Parathyroid adenoma (tissue), 2 donors: ENCODE measurements around the gene TRIM26.

ENCODE experiments used
- H2AFZ ChIP-seq: fragments of 300-600 bp; sonication (generic); one replicate; pipeline ENCODE4 v1.7.0; 2017; ENCODE audit warnings: antibody characterized with exemption, mild to moderate bottlenecking
- H3K27ac ChIP-seq: fragments of 300-600 bp; sonication (generic); one replicate; pipeline ENCODE4 v1.7.0; 2017
- H3K27me3 ChIP-seq: fragments of 300-600 bp; sonication (generic); one replicate; pipeline ENCODE4 v1.7.0; 2017; ENCODE audit warnings: low read length; ENCODE audit not compliant: control insufficient read depth, insufficient read depth
- H3K36me3 ChIP-seq: fragments of 300-600 bp; sonication (generic); one replicate; pipeline ENCODE4 v1.7.0; 2017; ENCODE audit warnings: low read length; ENCODE audit not compliant: control insufficient read depth, insufficient read depth
- H3K4me1 ChIP-seq: fragments of 300-600 bp; sonication (generic); one replicate; pipeline ENCODE4 v1.7.0; 2017; ENCODE audit warnings: control low read depth
- H3K4me2 ChIP-seq: fragments of 300-600 bp; sonication (generic); one replicate; pipeline ENCODE4 v1.7.0; 2017; ENCODE audit warnings: low read length
- H3K4me3 ChIP-seq: fragments of 300-600 bp; sonication (generic); one replicate; pipeline ENCODE4 v1.7.0; 2017; ENCODE audit warnings: low read depth, low read length
- H3K79me2 ChIP-seq: fragments of 300-600 bp; sonication (generic); one replicate; pipeline ENCODE4 v1.7.0; 2017; ENCODE audit warnings: control low read depth
- H3K9ac ChIP-seq: fragments of 300-600 bp; sonication (generic); one replicate; pipeline ENCODE4 v1.7.0; 2017; ENCODE audit warnings: mild to moderate bottlenecking
- H3K9me3 ChIP-seq: fragments of 300-600 bp; sonication (generic); one replicate; pipeline ENCODE4 v1.7.0; 2017; ENCODE audit warnings: low read length; ENCODE audit not compliant: control insufficient read depth
- CTCF ChIP-seq: fragments of 300-600 bp; sonication (generic); IDR thresholded peaks from one replicate; pipeline ENCODE4 v1.7.0; 2017; ENCODE audit warnings: antibody characterized with exemption, mild to moderate bottlenecking
- donor health status: primary hyperparathyroidism.

TRIM26 gene

GRCh38 chr6:30195951-30196350 lies 17.3 kb downstream of the TRIM26 start:
- Histone ChIP-seq H2AFZ (no peak overlapping the region), H3K4me3 (no peak overlapping the region), H3K4me1 (no peaks in the 10 kb centered on the region), H3K27me3 (no peaks in the 10 kb centered on the region), H3K9me3 (no peaks in the 10 kb centered on the region), H3K36me3 (no peaks in the 10 kb centered on the region), H3K27ac (no peak overlapping the region), H3K79me2 (peaks cover 8% of the 10 kb centered on the region), H3K9ac (no peak overlapping the region), H3K4me2 (no peak overlapping the region)
- TF ChIP-seq CTCF = no peak

GRCh38 chr6:30194797-30195690 lies 18.2 kb downstream of the TRIM26 start:
- Histone ChIP-seq H3K4me1 (no peaks in the 10 kb centered on the region), H3K4me3 (no peak overlapping the region), H3K79me2 (peaks cover 4% of the 10 kb centered on the region), H3K9ac (no peak overlapping the region), H3K4me2 (no peak overlapping the region), H3K36me3 (no peaks in the 10 kb centered on the region), H2AFZ (no peak overlapping the region), H3K9me3 (no peaks in the 10 kb centered on the region), H3K27me3 (no peaks in the 10 kb centered on the region), H3K27ac (no peak overlapping the region)
- no peak for TF ChIP-seq CTCF

- Histone ChIP-seq H2AFZ (no peak overlapping the region), H3K4me3 (no peak overlapping the region)
These were observed 21.1 kb downstream of the TRIM26 start for GRCh38 chr6:30192076-30192475.

GRCh38 chr6:30188541-30188940 lies 24.7 kb downstream of the TRIM26 start:
- Histone ChIP-seq H3K27ac (no peak overlapping the region), H3K4me1 (no peaks in the 10 kb centered on the region), H3K27me3 (no peaks in the 10 kb centered on the region), H3K9me3 (no peaks in the 10 kb centered on the region), H3K4me3 (no peak overlapping the region), H3K9ac (no peak overlapping the region), H2AFZ (no peak overlapping the region), H3K79me2 (no peaks in the 10 kb centered on the region), H3K36me3 (no peaks in the 10 kb centered on the region), H3K4me2 (no peak overlapping the region)
- TF ChIP-seq CTCF = no peak

More at GRCh38 chr6:30192076-30192475, 21.1 kb downstream of the TRIM26 start:
- Histone ChIP-seq H3K36me3 (no peaks in the 10 kb centered on the region), H3K27ac (no peak overlapping the region), H3K27me3 (no peaks in the 10 kb centered on the region), H3K9me3 (no peaks in the 10 kb centered on the region), H3K4me1 (no peaks in the 10 kb centered on the region), H3K4me2 (no peak overlapping the region), H3K79me2 (peaks cover 4% of the 10 kb centered on the region), H3K9ac (no peak overlapping the region)
- TF ChIP-seq CTCF = no peak
